Mammary epithelial cell (primary cell): ENCODE results near the gene CFC1.
"Not testable (repeated sequence)": the region's sequence is repeated elsewhere in the genome, so short reads cannot be mapped to it uniquely, and the experiment has no call there.

Experiments
- CTCF ChIP-seq, 2 donors: IDR thresholded peaks in 1 of 2; conservative IDR thresholded peaks in 1 of 2; 2 replicates each; pipeline ENCODE4 v1.5.1; 2011 to 2012; ENCODE audit warnings: inconsistent platforms in 2 of 2, low read length in 2 of 2, mild to moderate bottlenecking in 2 of 2, control low read depth in 1 of 2, low read depth in 1 of 2; ENCODE audit not compliant: insufficient read depth in 1 of 2; ENCODE audit errors: extremely low read depth in 1 of 2
- EZH2 ChIP-seq: IDR thresholded peaks from 2 replicates; pipeline ENCODE4 v1.6.1; 2012; ENCODE audit warnings: low read length, inconsistent platforms, borderline replicate concordance

- not testable (repeated sequence) for TF ChIP-seq CTCF (conservative IDR thresholded peaks at IDR 0.05 in 1 of 2, IDR thresholded peaks at IDR 0.05 in 1 of 2; ENCODE audit: extremely low read depth in 1 of 2, insufficient read depth in 1 of 2, low read depth in 1 of 2, low read length in 2 of 2); EZH2
Measured at GRCh38 chr2:130544978-130545377, 54.4 kb downstream of the CFC1 start.
